Smooth muscle cell of the brain vasculature (primary cell): ENCODE results near the gene SLC25A6.
"Not testable (repeated sequence)": the region's sequence is repeated elsewhere in the genome, so short reads cannot be mapped to it uniquely, and the experiment has no call there.

ENCODE experiments used
- DNase-seq: peaks from one replicate; pipeline ENCODE4 v3.0.0-alpha.2; 2012; ENCODE audit warnings: low read depth, low spot score

Gene SLC25A6

DNA sequence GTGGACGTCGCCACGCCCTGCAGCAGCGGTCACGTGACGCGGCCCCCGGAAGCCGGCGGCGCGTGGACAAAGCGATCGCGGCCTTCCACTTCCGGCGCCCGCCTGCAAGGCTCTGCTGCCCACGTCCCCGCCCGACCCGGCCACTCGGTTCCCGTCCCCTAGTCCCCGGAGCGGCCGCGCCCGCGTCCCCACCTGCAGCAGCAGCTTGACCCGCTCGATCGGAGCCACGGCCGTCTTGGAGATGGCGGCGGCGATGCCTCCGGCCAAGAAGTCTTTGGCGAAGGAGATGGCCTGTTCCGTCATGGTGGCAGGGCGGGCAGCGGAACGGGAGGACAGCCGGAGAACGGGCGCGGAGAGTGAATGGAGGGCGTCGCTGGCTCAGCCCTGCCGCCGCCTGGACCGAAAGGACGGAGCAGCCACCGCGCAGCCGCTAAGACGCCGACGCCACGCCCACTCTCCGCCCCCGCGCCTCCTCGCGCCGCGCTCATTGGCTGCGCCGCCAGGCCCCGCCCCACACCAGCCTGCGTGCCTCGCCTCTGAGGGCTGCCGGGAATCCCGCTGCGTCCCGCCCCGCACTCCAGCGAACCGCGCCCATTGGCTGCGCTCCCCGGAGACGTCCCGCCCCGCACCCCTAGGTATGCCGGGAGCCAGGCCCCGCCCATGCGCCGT, at the start of gene SLC25A6:
Gene SLC25A6 (minus strand): TSS at position 407 of the 669 bp plus-strand sequence. CDS start 104 bp downstream, at position 303.
- DNase-seq: peak; percentile 90

DNA sequence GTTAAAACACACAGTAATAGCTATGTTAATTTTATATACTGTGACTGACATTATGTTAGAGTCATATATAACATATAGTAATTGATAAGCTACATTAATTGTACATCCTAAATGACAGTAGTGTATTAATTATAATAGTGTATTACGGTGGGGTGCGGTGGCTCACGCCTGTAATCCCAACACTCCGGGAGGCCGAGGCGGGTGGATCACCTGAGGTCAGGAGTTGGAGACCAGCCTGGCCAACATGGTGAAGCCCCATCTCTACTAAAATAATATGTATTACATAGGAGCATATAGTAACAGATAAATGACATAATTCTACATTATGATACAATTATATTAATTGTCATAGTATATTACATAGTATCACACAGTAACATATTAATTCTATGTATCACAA, 48.6 kb upstream of the SLC25A6 start:
- no peak for DNase-seq

DNA sequence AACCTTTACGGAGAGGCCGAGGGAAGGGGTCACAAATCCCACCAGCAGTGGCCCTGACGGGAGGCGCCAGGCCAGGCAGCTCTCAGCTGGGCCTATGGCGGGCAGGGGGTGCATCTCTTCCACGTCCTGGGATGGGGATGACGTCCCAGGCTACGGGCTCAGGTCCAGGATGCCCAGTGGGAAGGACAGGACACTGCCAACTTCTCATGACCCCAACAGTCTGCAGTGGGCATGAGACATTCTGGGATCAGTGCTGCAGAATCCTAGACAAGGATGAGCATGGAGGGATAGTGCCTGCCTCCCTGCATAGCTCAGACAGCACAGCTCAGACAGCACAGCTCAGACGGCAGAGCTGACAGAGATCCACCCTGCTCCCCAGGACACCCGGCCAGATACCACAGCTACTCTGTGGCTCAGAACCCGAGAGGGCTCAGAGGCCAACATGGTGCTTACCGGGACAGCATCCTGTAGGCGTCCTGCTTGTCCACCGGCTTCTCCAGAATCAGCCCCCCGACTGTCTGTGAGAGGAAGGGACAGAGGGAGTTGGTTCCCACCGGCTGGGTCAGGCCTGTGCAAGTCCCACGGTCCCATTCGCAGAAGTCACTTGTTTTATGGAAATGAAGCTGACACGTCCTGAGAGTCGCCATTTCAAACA, 43.5 kb upstream of the SLC25A6 start:
- DNase-seq: no peak

DNA sequence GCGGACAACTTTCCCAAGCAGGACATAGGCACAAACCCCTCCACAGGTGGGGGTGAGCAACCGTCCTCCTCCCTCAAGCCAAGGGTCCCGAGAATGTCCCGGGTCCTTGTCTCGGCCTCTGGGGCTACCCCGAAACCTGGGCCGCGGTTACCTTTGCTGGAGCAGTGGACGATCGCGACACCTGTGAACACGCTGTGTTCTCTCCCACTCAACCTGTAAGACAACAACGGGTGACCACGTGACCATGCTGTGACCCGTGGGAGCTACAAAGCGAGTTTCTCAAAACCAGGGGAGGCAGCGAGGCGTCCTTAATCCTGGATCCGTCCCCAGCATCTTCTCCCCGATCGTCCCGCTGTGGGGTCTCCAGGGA, 42.9 kb upstream of the SLC25A6 start:
- DNase-seq: no peak

GRCh38 chrX:1433646-1434357, 41.9 kb upstream of the SLC25A6 start:
- DNase-seq: no peak

GRCh38 chrX:1430451-1430850, 38.5 kb upstream of the SLC25A6 start:
- no peak for DNase-seq

- DNase-seq: no peak
Observed at GRCh38 chrX:1427756-1428155, 35.8 kb upstream of the SLC25A6 start.

DNA sequence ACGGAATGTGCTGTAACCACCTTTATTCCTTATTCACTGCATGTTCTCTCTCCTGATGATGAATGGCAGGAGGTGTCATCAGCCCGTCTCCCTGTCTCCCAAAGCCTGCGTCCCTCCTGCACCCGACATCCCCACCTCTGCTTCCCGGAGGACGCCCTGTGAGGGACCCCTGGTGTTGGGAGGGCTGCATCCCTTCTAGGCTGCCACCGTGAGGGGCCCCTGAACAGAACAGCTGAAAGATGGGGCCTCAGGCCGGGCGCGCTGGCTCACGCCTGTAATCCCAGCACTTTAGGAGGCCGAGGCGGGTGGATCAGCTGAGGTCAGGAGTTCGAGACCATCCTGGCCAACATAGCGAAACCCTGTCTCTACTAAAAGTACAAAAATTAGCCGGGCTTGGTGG, 34.4 kb upstream of the SLC25A6 start:
- DNase-seq: not testable (repeated sequence)

DNA sequence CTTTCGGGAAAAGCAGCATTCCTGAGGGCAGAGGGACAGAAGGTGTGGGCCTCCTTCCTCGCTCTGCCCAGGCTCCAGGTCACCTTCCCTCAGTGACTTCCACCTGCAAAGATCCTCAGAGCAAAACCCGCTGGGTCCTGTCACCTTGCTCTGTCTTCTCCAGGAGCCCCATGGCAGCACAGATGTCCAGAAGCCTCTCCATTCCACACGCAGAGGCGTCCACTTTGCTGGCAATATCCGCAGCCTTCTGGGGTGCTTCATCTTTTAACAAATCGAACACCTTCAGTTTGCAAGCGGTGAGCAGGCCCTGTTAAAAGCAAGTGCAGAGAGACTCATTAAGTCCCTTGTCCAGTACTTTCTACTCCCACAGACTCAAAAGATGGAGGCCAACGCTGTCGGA, 33.5 kb upstream of the SLC25A6 start:
- DNase-seq: no peak

- no peak for DNase-seq
Observed at GRCh38 chrX:1424147-1424851, 32.4 kb upstream of the SLC25A6 start.

DNA sequence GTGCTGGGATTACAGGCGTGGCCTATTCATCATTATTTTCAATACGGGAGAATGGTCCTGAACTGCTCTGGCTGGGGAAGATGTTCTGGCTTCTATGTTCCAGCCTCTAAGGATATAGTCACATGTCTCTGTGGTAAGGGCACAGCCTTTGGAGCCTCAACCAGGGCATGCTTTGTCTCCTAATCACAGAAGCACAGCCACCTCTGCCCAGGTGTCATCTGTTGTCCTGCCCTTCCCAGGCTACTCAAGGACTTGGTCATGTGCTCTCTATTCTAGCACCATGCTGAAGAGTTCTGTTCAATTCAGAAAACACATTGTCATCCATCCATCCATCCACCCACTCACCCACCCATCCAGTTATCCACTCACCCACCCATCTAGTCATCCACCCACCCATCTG, 31.3 kb upstream of the SLC25A6 start:
- no peak for DNase-seq

DNA sequence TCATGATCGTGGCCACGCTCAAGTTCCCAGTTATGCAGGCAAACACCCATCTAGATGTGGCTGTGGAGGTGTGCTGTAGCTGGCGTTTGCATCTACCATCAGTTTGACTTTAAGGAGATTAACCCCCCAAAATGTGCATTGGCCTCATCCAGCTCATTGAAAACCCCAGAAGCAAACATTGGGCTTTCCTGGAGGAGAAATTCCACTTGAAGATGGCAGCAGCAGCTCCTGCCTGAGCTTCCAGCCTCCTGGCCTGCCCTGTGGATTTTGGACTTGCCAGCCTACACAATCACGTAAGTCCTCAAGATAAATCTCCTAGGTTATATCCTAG, 30.2 kb upstream of the SLC25A6 start:
- no peak for DNase-seq

DNA sequence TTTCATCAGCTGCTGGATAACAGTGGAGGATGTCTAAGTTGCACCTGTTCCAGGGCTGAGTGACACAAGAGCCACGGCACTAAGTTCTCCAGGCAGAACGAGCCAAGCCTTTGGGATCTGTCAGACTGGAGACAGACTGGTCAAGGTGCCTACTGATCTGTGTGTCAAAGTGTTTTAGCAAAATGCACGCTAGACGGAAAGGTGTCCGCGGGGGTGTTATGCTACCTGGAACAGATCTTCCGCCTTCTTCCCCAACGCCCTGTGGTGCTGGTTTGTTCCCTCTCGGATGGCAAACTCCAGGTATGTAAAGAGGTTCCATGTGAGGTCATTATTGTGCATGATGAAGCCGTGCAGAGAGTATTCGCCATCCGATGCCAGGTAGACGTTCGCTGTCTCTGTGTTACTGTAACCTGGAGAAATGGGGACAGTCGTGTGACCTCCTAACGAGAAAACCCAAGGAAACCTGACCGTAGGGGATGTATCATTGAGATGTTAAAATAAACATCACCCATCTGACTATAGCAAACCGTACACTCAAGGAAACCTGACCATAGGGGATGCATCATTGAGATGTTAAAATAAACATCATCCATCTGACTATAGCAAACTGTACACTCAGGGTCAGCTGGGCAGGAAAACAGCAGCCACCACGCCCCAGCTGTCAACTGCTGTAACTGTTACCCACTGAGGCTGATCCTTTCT, 29.7 kb upstream of the SLC25A6 start:
- DNase-seq: no peak

DNA sequence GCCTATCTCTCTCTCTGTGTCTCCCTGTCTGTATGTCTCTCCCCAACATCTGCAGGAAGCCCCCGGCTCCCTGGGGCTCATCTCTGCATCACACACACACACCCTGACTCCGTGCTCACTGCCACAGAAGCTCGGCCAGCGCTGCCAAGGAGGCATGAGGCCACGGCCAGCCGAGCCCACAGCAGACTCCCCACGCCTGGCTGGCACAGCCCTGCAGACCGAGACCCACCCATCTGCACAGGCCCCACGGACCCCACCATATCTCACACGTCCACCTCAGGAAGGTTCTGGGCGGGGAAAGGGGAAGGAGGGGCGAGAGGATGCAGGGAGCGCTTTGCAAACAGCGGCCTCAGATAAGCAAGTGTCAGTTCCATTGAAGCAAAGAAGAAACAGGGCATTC, 28.5 kb upstream of the SLC25A6 start:
- no peak for DNase-seq

DNA sequence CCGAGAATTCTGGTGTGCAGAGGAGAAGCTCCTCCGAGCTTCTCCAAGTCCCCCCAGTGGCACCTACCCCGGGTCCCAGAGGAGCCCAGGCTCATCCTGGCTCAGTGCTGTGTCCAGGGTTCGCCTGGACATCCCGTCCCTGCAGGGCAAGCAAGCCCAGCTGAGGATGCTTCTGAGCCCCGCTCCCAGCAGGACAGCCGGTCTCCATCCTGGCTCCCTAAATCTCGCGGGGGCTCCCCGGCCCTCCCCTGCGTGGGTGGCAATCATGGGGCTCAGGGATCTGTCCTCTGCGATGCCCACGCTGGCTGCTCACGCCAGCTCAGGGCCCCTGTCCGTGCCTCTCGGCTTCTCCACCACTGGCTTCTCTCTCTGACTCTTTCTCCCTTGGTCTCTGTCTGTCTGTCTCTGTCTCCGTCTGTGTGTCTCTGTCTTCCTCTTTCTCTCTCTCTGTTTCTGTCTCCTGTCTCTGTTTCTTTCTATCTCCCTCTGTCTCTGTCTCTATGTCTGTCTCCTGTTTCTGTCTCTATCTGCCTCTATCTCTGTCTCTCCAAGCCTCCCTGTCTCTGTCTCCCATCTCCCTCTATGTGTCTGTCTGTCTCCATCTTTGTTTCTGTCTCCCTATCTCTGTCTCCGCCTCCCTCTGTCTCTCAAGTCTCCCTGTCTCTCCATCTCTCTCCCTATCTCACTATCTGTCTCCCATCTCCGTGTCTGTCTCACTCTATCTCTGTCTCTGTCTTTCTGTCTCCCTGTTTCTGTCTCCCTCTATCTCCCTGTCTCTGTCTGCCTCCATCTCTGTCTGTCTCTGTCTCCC, 27.8 kb upstream of the SLC25A6 start:
- DNase-seq: no peak

DNA sequence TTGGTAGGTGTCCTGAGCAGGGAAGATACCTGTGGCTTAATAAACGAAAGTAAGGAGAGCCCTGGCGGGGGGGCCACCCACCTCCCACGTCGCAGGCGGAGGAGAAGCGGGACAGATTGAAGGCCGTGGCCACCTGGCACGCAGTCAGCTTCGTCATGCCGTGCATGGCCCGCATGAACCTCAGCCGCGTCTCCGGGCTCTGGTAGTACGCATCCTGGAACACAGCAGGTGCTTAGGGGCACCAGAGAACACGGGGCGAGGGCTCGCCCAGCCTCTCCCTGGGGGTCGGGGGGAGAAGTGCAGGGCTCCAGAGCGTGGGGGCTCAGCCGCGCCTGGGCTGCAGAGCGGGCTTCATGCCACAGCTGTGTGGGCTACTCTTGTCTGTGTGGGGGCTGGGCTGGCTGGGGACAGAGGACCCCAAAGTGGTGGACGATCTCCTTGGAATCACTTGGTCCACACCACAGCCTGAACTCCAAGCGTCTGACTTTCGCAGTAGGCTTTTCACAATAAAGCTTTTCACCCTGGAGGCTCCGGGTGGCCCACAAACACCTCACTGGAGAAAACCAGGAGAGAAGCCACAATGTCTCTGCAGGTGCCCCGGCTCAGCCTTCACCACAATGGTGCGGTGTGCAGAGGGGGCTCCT, 27.1 kb upstream of the SLC25A6 start:
- no peak for DNase-seq

DNA sequence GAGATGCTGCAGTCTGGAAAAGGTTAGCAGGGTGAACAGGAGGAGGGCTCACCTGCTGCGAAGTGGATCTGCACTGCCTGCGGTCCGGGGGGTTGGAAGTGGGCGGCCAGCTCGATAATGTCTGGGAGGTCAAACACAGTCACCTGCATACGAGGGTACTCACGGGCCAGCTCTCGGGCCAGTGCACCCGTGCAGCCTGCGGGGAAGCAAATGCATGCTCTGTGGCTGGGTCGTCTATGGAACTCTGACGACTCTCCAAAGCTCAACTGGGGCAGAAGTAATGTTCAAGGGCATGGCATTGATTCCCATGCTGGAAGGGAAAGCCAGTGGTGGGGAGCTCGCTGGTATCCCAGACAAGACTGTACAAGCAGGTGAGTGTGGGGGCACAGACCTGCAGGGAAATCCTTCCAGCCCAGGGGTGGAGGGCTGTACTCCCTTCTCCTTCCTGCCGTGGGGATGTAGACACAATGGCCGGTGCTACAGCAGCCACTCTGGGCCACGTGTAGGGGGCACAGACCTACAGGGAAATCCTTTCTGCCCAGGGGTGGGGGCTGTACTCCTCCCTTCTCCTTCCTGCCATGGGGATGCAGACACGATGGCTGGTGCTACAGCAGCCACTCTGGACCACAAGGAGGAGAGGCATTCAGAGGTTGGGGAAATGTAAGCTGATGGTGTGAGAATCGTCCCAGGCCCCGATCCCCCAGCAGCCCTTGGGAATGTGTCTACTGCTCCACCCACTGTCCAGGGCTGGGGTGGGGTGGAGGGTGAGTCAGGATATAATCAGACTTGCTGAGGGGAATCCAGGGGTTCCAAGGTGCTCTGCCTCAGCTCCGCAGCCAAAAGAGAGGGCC, 26.2 kb upstream of the SLC25A6 start:
- DNase-seq: no peak

DNA sequence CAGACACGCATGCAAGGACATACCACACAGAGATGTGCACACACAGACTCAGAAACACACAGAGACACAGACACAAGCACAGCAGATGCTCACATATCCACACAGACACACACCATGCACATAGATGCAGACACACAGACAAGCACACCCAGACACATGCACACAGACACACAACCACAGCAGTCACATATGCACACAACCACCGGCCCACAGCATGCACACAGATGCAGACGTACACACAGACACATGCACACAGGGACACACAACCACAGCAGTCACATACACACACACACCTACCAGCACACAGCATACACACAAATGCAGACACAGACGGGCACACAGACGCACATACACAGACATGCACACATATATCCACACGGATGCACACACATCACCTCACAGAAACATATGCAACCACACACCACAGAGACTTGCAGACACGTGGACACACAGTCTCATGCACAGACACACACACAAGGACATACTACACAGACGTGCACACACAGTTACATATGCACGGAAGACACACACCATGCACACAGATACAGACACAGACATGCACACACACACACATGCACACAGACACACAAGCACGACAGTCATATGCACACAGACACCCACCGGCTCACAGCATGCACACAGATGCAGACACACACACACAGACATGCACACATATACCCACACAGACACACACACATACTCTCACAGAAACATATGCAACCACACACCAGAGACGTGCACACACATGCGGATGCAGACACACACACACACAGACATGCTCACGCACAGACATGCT, 25.2 kb upstream of the SLC25A6 start:
- DNase-seq: no peak

DNA sequence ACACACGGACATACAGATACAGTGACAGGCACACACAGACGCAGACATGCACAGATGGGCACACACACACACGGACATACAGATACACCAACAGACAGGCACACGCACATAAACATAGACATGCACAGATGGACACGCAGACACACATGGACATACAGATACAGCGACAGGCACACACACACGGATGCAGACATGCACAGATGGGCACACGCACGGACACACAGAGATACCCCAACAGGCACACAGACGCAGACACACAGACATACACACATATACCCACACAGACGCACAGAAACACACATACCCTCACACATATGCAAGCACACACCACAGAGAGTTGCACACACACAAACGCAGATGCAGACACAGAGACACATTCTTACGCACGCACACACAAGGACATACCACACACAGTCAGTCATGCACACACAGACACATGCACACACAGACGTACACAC, 24.4 kb upstream of the SLC25A6 start:
- no peak for DNase-seq
